Mesothelial cell of epicardium (in vitro differentiated cells): ENCODE measurements around the gene MAN2A2. TPM values are rescaled to one million over a fixed set of nuclear protein-coding genes. Genes with fewer than 3 reads are reported as not detected.

Experiments used
- DNase-seq, 2 experiments: peaks; one replicate each; pipeline ENCODE4 v3.0.0; 2021; ENCODE audit warnings: low spot score in 2 of 2; ENCODE audit not compliant: unreplicated experiment in 2 of 2
- H3K27ac Mint-ChIP-seq: 2 replicates; pipeline ENCODE4 v1.8.0; 2021; ENCODE audit warnings: mixed read lengths
- H3K27me3 Mint-ChIP-seq: 2 replicates; pipeline ENCODE4 v1.8.0; 2021; ENCODE audit warnings: low read depth, mixed read lengths
- H3K36me3 Mint-ChIP-seq: 2 replicates; pipeline ENCODE4 v1.8.0; 2021; ENCODE audit warnings: mixed read lengths
- H3K4me1 Mint-ChIP-seq: 2 replicates; pipeline ENCODE4 v1.8.0; 2021; ENCODE audit warnings: mixed read lengths
- H3K4me3 Mint-ChIP-seq: 2 replicates; pipeline ENCODE4 v1.8.0; 2021; ENCODE audit warnings: mild to moderate bottlenecking, moderate library complexity, mixed read lengths
- H3K9me3 Mint-ChIP-seq: 2 replicates; pipeline ENCODE4 v1.8.0; 2021; ENCODE audit warnings: mixed read lengths
- total RNA-seq: library from RNA; stranded (reverse); gene quantifications from 3 replicates; pipeline ENCODE4 v1.2.1, GENCODE V29; 2021
- TF ChIP-seq, protein P1 (sequence below): fragments of 200-600 bp; sonication (generic); IDR thresholded peaks from one replicate; pipeline ENCODE4 v1.5.0; 2021; ENCODE audit warnings: antibody characterized with exemption; ENCODE audit not compliant: unreplicated experiment

MAN2A2 gene
- total RNA-seq, 1 donor from 2014 or later: 104 TPM

DNA sequence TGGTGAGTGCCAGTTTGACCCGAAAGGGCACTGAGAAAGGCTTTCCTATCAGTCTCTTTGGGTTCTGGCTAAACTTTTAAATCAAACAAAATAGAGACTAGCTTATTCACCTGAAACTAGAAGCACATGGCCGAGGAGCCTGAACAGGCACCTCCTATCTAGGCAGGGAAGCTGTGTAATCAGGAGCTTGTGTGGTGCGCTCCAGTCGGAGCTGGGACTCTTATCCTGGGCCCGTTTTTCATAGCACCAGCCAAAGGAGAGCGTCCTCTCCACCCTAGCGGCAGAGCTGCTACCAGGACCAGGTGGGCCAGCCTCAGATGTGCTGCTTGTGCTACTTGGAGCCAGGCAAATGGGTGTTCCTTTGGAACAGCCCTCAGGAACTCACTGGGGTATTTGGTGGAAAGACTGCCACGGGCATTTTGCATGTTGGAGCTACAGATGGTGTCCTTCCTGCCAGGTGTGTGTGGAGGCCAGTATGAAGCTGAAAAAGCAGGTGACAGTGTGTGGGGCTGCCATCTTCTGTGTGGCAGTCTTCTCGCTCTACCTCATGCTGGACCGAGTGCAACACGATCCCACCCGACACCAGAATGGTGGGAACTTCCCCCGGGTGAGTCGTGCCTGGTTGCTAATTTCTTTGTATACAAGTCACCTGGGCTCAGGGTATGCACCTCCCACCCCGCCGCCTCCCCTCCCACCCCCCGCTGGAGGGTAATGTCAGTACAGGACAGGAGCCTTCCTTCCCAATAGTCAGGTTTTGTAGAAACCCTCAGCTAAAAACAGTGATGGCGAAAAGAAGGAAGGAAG, 833 bp downstream of the MAN2A2 start:
- Mint-ChIP-seq H3K9me3 (no peaks in the 10 kb centered on the region), H3K27ac (peak overlapping the region; percentile 86), H3K4me3 (peak overlapping the region; percentile 77), H3K27me3 (no peaks in the 10 kb centered on the region), H3K36me3 (peaks cover 11% of the 10 kb centered on the region), H3K4me1 (peaks cover 21% of the 10 kb centered on the region)
- no peak for DNase-seq
- TF ChIP-seq, protein P1, sequence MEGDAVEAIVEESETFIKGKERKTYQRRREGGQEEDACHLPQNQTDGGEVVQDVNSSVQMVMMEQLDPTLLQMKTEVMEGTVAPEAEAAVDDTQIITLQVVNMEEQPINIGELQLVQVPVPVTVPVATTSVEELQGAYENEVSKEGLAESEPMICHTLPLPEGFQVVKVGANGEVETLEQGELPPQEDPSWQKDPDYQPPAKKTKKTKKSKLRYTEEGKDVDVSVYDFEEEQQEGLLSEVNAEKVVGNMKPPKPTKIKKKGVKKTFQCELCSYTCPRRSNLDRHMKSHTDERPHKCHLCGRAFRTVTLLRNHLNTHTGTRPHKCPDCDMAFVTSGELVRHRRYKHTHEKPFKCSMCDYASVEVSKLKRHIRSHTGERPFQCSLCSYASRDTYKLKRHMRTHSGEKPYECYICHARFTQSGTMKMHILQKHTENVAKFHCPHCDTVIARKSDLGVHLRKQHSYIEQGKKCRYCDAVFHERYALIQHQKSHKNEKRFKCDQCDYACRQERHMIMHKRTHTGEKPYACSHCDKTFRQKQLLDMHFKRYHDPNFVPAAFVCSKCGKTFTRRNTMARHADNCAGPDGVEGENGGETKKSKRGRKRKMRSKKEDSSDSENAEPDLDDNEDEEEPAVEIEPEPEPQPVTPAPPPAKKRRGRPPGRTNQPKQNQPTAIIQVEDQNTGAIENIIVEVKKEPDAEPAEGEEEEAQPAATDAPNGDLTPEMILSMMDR: no peak

DNA sequence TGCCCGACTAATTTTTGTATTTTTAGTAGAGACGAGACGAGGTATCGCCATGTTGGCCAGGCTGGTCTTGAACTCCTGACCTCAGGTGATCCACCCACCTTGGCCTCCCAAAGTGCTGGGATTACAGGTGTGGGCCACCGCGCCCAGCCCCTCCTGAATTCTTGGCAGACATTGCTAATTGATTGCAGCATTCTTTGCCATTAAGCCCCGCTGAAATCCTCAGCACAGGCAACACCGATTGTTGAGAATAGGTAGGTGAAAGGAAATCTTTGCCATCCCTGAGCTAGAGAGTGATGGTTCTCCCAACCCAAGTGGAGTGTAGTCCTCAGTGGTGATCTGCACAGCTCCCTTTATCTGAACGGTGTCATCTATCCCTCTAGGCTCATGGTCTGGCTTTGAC, 1.6 kb downstream of the MAN2A2 start:
- no peak for DNase-seq
- no peaks in the 10 kb centered on the region for H3K9me3 Mint-ChIP-seq
- no peak overlapping the region for H3K4me3 Mint-ChIP-seq
- H3K27me3 Mint-ChIP-seq: no peaks in the 10 kb centered on the region
- TF ChIP-seq, protein P1: no peak
- H3K27ac Mint-ChIP-seq: no peak overlapping the region
- H3K4me1 Mint-ChIP-seq: peaks cover 21% of the 10 kb centered on the region
- H3K36me3 Mint-ChIP-seq: peaks cover 11% of the 10 kb centered on the region

DNA sequence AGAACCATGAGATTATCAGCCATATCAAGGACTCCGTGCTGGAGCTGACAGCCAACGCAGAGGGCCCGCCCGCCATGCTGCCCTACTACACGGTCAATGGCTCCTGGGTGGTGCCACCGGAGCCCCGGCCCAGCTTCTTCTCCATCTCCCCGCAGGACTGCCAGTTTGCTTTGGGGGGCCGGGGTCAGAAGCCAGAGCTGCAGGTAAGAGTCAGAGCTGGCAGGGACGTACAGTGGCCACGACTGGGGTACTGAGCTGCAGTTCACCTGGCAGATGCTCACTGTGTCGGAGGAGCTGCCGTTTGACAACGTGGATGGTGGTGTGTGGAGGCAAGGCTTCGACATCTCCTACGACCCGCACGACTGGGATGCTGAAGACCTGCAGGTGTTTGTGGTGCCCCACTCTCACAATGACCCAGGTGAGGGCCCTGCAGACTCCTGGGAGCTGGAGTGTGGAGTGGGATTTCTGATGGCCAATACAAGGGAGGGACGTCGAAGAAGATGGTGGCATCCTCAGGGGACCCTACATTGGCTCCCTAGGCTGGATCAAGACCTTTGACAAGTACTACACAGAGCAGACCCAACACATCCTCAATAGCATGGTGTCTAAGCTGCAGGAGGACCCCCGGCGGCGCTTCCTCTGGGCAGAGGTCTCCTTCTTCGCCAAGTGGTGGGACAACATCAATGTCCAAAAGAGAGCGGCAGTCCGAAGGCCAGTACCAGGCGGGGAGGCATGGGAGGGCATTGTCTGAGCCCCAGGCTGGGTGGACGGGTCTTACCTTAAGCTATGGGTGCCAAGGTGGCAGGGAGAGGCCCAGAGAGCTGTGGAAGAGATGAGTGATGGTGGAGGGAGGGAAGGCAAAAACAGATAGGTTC, 2.4 kb downstream of the MAN2A2 start:
- TF ChIP-seq, protein P1: no peak
- Mint-ChIP-seq H3K4me1 (peaks cover 21% of the 10 kb centered on the region), H3K27me3 (no peaks in the 10 kb centered on the region), H3K9me3 (no peaks in the 10 kb centered on the region), H3K27ac (no peak overlapping the region), H3K36me3 (peaks cover 11% of the 10 kb centered on the region), H3K4me3 (no peak overlapping the region)
- no peak for DNase-seq

DNA sequence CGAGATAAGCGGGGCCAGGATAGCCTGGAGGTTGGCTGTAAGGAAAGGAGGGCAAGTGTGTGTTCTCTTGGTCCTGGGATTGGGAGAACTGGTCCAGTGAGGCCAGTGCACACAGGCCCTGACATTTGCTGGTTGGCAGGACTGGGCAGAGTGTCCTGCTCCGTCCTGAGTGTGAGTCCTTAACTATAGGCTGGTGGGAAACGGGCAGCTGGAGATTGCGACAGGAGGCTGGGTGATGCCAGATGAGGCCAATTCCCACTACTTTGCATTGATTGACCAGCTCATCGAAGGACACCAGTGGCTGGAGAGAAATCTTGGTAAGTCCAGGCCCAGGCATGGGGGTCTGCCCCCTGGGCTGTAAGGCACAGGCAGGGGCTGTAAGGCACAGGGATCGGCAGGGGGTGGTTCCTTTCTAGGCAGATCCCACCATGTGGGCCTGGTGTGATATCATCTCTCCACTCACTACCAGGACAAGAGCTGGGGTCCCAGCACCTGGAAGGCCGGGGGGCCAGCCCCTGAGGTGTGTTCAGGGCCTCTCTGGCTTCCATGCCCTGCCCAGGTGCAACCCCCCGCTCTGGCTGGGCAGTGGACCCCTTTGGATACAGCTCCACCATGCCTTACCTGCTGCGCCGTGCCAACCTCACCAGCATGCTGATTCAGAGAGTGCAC, 3.2 kb downstream of the MAN2A2 start:
- TF ChIP-seq, protein P1: no peak
- Mint-ChIP-seq H3K36me3 (peaks cover 11% of the 10 kb centered on the region), H3K27ac (no peak overlapping the region), H3K27me3 (no peaks in the 10 kb centered on the region), H3K9me3 (no peaks in the 10 kb centered on the region), H3K4me3 (no peak overlapping the region), H3K4me1 (peaks cover 18% of the 10 kb centered on the region)
- DNase-seq: no peak

DNA sequence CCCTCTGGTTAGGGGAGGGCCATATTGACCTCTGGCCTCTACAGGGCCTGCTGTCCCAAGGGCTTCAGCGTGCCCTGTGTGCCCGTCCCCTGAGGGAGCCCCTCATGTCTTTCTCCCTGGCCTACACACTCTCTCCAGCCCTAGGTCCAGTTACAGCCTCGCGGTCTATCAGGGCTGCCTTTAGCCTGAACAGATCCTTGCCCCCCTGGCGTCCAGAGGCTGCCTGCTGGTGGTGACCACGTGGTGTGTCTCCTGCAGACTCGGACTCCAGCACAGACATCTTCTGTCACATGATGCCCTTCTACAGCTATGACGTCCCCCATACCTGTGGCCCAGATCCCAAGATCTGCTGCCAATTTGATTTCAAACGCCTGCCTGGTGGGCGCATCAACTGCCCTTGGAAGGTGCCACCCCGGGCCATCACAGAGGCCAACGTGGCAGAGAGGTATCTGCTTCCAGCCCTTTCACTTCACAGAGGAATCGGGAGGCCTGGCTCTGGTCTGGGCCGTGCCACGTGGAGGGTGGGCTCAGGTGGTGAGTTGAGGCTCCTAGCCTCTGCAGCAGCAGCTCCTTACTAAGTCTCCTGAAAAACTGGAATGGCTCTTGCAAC, 4.1 kb downstream of the MAN2A2 start:
- Mint-ChIP-seq H3K4me3 (no peak overlapping the region), H3K9me3 (no peaks in the 10 kb centered on the region), H3K36me3 (peaks cover 11% of the 10 kb centered on the region), H3K27ac (no peak overlapping the region), H3K27me3 (no peaks in the 10 kb centered on the region), H3K4me1 (peaks cover 10% of the 10 kb centered on the region)
- no peak for DNase-seq
- TF ChIP-seq, protein P1: no peak
